MM.1S (cell line): ENCODE data around the gene PNKD.

Experiments
- CTCF ChIP-seq: fragments of 300-600 bp; sonication (generic); IDR thresholded peaks from 2 replicates; pipeline ENCODE4 v1.5.1; 2016; ENCODE audit warnings: antibody characterized with exemption, low read length, mixed read lengths
- EZH2 ChIP-seq: fragments of 300-600 bp; sonication (generic); optimal IDR thresholded peaks from 2 replicates; pipeline ENCODE3; 2017; ENCODE audit warnings: low read depth, mild to moderate bottlenecking, antibody characterized with exemption, low read length, mixed read lengths
- EZH2phosphoT487 ChIP-seq: fragments of 300-600 bp; sonication (generic); IDR thresholded peaks from 2 replicates; pipeline ENCODE4 v1.6.1; 2018; ENCODE audit warnings: antibody characterized with exemption, low read length

GRCh38 chr2:218323526-218324472 is 53.5 kb downstream of the PNKD start:
- TF ChIP-seq CTCF (no peak), EZH2phosphoT487 (no peak), EZH2 (no peak)
